Endothelial cell of umbilical vein (primary cell): ENCODE data around the gene TNFSF10.

Experiments used
- CTCF ChIP-seq, 2 donors: IDR thresholded peaks; 1 replicate in 1 of 2; 2 replicates in 1 of 2; pipeline ENCODE4 v1.5.1; 2011; ENCODE audit warnings: low read length in 2 of 2, mild to moderate bottlenecking in 2 of 2, moderate library complexity in 2 of 2, control low read depth in 1 of 2, inconsistent platforms in 1 of 2, low read depth in 1 of 2; ENCODE audit not compliant: insufficient read depth in 1 of 2; ENCODE audit errors: extremely low read depth in 1 of 2
- EZH2 ChIP-seq: IDR thresholded peaks from 2 replicates; pipeline ENCODE4 v1.6.1; 2012; ENCODE audit warnings: borderline replicate concordance, low read depth, mild to moderate bottlenecking, moderate library complexity, low read length, inconsistent platforms; ENCODE audit not compliant: severe bottlenecking

- no peak for TF ChIP-seq EZH2
- TF ChIP-seq CTCF (IDR thresholded peaks at IDR 0.05; ENCODE audit: extremely low read depth in 1 of 2, insufficient read depth in 1 of 2, low read depth in 1 of 2, low read length in 2 of 2) = no peak
These were observed 14.4 kb upstream of the TNFSF10 start for GRCh38 chr3:172537507-172538158.
